Measurements from ENCODE around the gene DTX2. TPM values are rescaled to one million over a fixed set of nuclear protein-coding genes. Genes with fewer than 3 reads are reported as not detected.
"Not testable (repeated sequence)": the region's sequence is repeated elsewhere in the genome, so short reads cannot be mapped to it uniquely, and the experiment has no call there.

The DTX2 gene
- total RNA-seq, 1 donor from 2014 or later = 21.7 TPM

GRCh38 chr7:76511200-76511910 lies 49.8 kb downstream of the DTX2 start:
- DNase-seq (ENCODE audit: low read depth) = not testable (repeated sequence)

DNA sequence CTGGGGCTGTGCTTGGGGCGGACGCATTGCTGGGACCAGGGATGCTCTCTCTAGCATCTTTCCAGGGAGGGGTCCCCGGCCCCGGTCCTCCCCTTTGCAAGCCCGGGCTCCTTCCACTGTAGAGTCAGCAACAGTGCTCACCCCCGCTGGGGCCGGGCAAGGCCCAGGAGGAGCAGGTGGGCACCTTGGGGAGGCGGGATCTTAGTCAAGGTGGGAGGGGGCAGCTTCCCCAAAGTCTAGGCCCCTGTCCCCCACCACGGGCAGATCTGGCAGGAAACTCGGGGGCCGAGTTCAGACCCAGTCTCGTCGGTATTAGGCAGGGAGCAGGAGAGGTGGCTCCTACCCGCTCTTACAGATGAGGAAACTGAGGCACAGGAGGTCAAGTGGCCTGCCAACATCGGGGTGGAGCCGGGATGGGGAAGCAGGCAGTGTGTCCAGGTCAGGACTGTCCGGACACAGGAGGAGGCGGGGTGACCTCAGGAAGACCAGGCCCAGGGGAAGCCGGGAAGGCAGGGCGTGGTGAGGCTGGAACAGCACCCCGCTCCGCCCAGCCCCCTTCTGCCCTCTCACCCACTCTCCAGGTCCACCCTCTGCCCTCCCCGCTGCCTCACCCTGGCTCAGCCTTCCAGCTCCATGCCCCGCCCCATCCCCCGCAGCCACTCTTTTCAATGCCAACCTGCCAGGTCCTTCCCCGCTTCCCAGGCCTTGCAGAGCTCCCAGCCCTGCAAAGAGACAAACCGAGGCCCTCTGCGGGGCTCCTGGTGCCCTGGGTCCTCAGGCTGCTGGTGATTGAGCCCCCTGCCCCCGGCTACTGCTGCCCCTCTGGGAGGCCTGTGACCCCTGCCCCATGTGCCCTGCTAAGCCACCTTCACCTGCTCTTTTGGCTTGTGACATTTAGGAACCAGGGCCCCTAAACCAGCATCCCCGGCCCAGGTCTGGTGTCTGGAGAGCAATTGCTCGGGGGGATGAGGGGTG lies 50.7 kb downstream of the DTX2 start:
- DNase-seq (ENCODE audit: low read depth) = not testable (repeated sequence)

- no peak for DNase-seq (ENCODE audit: low read depth)
Measured at GRCh38 chr7:76512941-76513816, 51.7 kb downstream of the DTX2 start.

DNA sequence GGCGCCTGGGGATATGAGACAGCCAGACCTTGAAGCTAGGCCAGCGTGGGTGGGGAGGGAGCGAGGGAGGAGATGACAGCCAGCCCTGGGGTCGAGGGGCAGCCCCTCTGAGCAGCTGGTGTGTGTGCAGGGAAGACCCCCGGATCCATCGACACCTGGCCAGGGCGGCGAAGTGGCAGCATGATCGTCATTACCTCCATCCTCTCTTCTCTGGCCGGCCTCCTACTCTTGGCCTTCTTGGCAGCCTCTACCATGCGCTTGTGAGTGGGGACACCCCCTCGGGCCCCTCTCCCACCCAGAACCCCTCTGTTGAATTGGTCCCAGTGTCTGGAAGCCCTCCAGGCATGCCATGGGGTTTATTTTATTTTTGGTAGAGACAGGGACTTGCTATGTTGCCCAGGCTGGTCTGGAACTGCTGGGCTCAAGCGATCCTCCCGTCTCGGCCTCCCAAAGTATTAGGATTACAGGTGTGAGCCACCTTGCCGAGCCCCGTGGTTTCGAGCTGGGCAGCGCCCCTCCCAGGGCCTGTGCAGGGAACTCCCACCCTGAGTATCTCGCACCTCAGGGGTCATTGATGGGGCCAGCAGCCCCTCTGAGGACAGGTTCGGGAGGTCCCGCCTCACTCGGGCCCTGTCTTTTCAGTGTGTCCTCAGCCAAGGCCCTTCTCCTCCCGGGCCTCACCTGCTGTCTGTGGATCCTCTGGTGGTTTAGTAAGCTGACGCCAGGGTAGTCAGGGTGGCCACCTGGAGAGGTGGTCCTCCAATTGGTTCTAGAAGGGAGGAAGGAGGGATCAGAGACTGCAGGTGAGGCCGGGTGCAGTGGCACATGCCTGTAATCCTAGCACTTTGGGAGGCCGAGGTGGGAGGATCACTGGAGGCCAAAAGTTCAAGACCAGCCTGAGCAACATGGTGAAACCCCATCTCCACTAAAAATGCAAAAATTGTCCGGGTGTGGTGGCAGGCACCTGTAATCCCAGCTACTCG lies 52.6 kb downstream of the DTX2 start:
- no peak for DNase-seq (ENCODE audit: low read depth)

GRCh38 chr7:76514926-76515771 lies 53.6 kb downstream of the DTX2 start:
- DNase-seq (ENCODE audit: low read depth) = no peak

DNA sequence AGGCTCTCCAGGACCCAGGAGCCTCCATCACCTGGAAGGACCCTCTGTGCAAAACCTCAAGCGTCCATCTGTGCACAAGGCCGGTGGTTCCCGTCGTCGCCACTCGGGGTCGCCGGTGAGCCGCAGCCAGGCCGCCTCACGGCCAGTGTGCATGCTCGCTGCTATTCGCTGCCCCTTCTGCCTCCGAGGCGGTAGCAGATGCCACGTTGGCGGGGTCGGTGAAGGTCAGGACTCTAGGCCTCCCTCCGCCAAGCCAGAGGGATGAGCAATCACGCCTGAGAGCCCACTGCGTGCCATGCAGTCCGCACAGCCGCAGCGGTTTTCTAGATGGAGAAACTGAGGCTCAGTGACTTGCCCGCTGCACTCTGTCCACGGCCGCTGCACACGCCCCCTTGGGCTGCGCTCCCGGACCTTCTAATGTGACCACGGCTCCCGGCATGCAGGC lies 54.5 kb downstream of the DTX2 start:
- DNase-seq (ENCODE audit: low read depth) = peak; percentile 64

- not testable (repeated sequence) for DNase-seq (ENCODE audit: low read depth)
Measured at GRCh38 chr7:76516932-76517331, 55.4 kb downstream of the DTX2 start.

- DNase-seq (ENCODE audit: low read depth) = not testable (repeated sequence)
Measured at GRCh38 chr7:76526183-76526582, 64.7 kb downstream of the DTX2 start.

- not testable (repeated sequence) for DNase-seq (ENCODE audit: low read depth)
Measured at GRCh38 chr7:76531643-76532042, 70.1 kb downstream of the DTX2 start.

- DNase-seq (ENCODE audit: low read depth) = not testable (repeated sequence)
Measured at GRCh38 chr7:76543197-76543596, 81.7 kb downstream of the DTX2 start, which contains the start of gene SPDYE16. SPDYE16 (minus strand) TSS chr7:76543297; CDS start chr7:76541459, 1,838 bp downstream.

DNA sequence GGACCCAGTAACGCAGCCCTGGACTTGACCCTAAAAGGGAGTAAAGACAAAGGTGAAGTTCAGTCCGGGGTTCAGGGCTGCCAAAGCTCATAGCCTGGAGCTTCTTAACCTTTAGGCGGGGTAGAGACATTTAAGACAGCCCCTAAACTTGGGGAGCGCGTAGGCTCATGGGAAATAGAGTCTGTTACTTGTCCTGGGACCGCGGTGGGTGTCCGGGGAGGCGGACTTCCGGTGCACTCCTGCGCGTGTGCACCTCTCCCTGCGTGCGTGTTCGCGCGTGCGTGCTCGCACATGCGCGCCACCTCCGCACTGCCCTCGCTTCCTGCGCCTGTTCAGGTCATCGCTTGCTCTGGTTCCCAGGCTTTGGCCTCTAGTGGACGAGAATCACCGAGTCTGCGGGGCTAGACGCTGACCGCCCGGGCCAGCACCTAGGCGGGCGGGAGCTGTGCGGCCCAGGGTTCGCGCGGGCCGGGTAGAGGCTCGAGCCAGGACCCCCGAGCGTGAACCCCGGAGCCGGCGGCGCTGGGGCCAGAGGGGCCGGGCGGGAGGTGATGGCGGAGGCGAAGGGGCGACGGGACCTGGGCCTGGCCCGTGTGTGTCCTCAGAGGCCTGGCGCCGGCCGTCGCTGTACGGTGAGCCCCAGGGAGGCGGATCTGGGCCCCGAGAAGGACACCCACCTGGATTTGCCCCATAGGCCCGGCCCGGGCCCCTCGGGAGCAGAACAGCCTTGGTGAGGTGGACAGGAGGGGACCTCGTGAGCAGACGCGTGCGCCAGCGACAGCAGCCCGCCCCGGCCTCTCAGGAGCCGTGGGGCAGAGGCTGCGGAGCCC lies 87.7 kb downstream of the DTX2 start:
- peak; percentile 92 for DNase-seq (ENCODE audit: low read depth)

- not testable (repeated sequence) for DNase-seq (ENCODE audit: low read depth)
Measured at GRCh38 chr7:76549855-76550248, 88.3 kb downstream of the DTX2 start.

- DNase-seq (ENCODE audit: low read depth) = not testable (repeated sequence)
Measured at GRCh38 chr7:76551992-76552391, 90.5 kb downstream of the DTX2 start.

Other genes starting within 250 kb of the DTX2 start
- 702 and 809 TPM in 2 replicates for gene HSPB1, start 159.0 kb upstream of the DTX2 start, total RNA-seq
- gene YWHAG, start 102.7 kb upstream of the DTX2 start, total RNA-seq = 258 and 294 TPM in 2 replicates
- 0.88 TPM in 1 of 2 replicates, not detected in the other for gene SSC4D, start 52.0 kb upstream of the DTX2 start, total RNA-seq
- gene ZP3, start 36.8 kb upstream of the DTX2 start, total RNA-seq = 1.6 TPM in 1 of 2 replicates, not detected in the other
- gene UPK3B, start 48.8 kb downstream of the DTX2 start, total RNA-seq = 0.24 and 0.68 TPM in 2 replicates
- 0.11 and 1.8 TPM in 2 replicates for gene SPDYE16, start 81.6 kb downstream of the DTX2 start, total RNA-seq
- 13.9 and 14.6 TPM in 2 replicates for gene POMZP3, start 165.6 kb downstream of the DTX2 start, total RNA-seq

All from myocyte (in vitro differentiated cells).